CD4-positive, alpha-beta memory T cell (primary cell): ENCODE results near the gene DNAH6. TPM values are rescaled to one million over a fixed set of nuclear protein-coding genes. Genes with fewer than 3 reads are reported as not detected.
"Not testable (repeated sequence)": the region's sequence is repeated elsewhere in the genome, so short reads cannot be mapped to it uniquely, and the experiment has no call there.

ENCODE experiments used
- CTCF ChIA-PET: fragments of 350-600 bp; sonication (Branson Sonifier 250); formaldehyde crosslinking; loops from one replicate; lab custom pipeline; 2021; ENCODE audit warnings: inconsistent platforms; ENCODE audit not compliant: partially characterized antibody; lab: Charles Lee
- POLR2A ChIA-PET: fragments of 350-600 bp; sonication (Branson Sonifier 250); formaldehyde crosslinking; loops from one replicate; lab custom pipeline; 2021; ENCODE audit not compliant: partially characterized antibody; lab: Charles Lee
- DNase-seq, 5 donors: peaks; one replicate each; pipeline versions ENCODE4 v3.0.0 to v3.0.0-alpha.2; 2020 to 2022; ENCODE audit warnings: mixed read lengths in 1 of 5
- H3K27ac ChIP-seq: one replicate; pipeline ENCODE4 v1.7.0; 2013; ENCODE audit warnings: low read depth, low read length
- H3K27me3 ChIP-seq: 2 replicates; pipeline ENCODE4 v1.7.0; 2013; ENCODE audit warnings: mild to moderate bottlenecking, low read length, moderate library complexity; ENCODE audit not compliant: insufficient read depth
- H3K36me3 ChIP-seq: 2 replicates; pipeline ENCODE4 v1.7.0; 2013; ENCODE audit warnings: mild to moderate bottlenecking, low read length, moderate library complexity; ENCODE audit not compliant: insufficient read depth
- H3K4me1 ChIP-seq: 2 replicates; pipeline ENCODE4 v1.7.0; 2013; ENCODE audit warnings: mild to moderate bottlenecking, low read length, moderate library complexity; ENCODE audit not compliant: insufficient read depth
- H3K4me3 ChIP-seq, 2 donors: one replicate each; pipeline ENCODE4 v1.7.0; 2013; ENCODE audit warnings: low read length in 2 of 2, mild to moderate bottlenecking in 1 of 2
- H3K9me3 ChIP-seq, 2 donors: one replicate each; pipeline ENCODE4 v1.7.0; 2013; ENCODE audit warnings: low read length in 2 of 2, control low read depth in 1 of 2; ENCODE audit not compliant: control insufficient read depth in 1 of 2
- H3K27ac Mint-ChIP-seq, 7 donors: one replicate each; pipeline ENCODE4 v1.8.0; 2020 to 2021; ENCODE audit warnings: mixed read lengths in 7 of 7, mild to moderate bottlenecking in 6 of 7, inconsistent platforms in 3 of 7, moderate library complexity in 3 of 7
- H3K27me3 Mint-ChIP-seq, 2 donors: one replicate each; pipeline ENCODE4 v1.8.0; 2020 to 2021; ENCODE audit warnings: mixed read lengths in 2 of 2
- H3K36me3 Mint-ChIP-seq, 2 donors: one replicate each; pipeline ENCODE4 v1.8.0; 2020 to 2021; ENCODE audit warnings: mixed read lengths in 2 of 2, inconsistent platforms in 1 of 2, mild to moderate bottlenecking in 1 of 2
- H3K4me1 Mint-ChIP-seq, 4 donors: one replicate each; pipeline ENCODE4 v1.8.0; 2020 to 2021; ENCODE audit warnings: mixed read lengths in 4 of 4, mild to moderate bottlenecking in 1 of 4
- H3K4me3 Mint-ChIP-seq, 8 donors: one replicate each; pipeline ENCODE4 v1.8.0; 2020 to 2021; ENCODE audit warnings: mixed read lengths in 8 of 8, mild to moderate bottlenecking in 7 of 8, moderate library complexity in 6 of 8, inconsistent platforms in 3 of 8
- H3K9me3 Mint-ChIP-seq, 8 donors: one replicate each; pipeline ENCODE4 v1.8.0; 2020 to 2021; ENCODE audit warnings: mixed read lengths in 8 of 8, mild to moderate bottlenecking in 5 of 8, inconsistent platforms in 3 of 8, moderate library complexity in 1 of 8
- intact Hi-C: fragments of 100-400 bp; cut with micrococcal nuclease; formaldehyde crosslinking; loops from one replicate; pipeline ENCODE4 v1.15.1; 2023
- polyA plus RNA-seq, 2 donors: library from polyadenylated mRNA; unstranded; fragments of 300-500 nt; fragmentation: Illumina TruSeq; gene quantifications; one replicate each; pipeline ENCODE4 v1.2.3, GENCODE V29; 2021
- total RNA-seq, 2 experiments: library from RNA; stranded (reverse); gene quantifications; one replicate each; pipeline ENCODE4 v1.2.3, GENCODE V29; 2021

The DNAH6 gene
- total and polyA plus RNA-seq, 4 experiments from 2014 or later = 0.22 to 2.9 (median 1.2) TPM

GRCh38 chr2:84771251-84771650 is 255.0 kb downstream of the DNAH6 start:
- Histone ChIP-seq H3K4me3 (no peak overlapping the region), H3K27ac (no peak overlapping the region), H3K4me1 (peaks cover 7% of the 10 kb centered on the region), H3K27me3 (no peaks in the 10 kb centered on the region), H3K36me3 (no peaks in the 10 kb centered on the region), H3K9me3 (peaks cover 4 to 7% of the 10 kb centered on the region in 2 donors)
- intact Hi-C loops = no loop called here
- Mint-ChIP-seq H3K4me1 (peaks cover 5 to 19% (median 12%) of the 10 kb centered on the region in 4 donors), H3K36me3 (peaks cover 38 to 46% of the 10 kb centered on the region in 2 donors), H3K27me3 (no peaks in the 10 kb centered on the region), H3K9me3 (peaks cover 3 to 65% (median 53%) of the 10 kb centered on the region in 8 donors), H3K4me3 (no peak overlapping the region), H3K27ac (peak overlapping the region in 1 of 7 donors; percentile 43)
- DNase-seq = no peak
- POLR2A ChIA-PET = no interaction called here
- CTCF ChIA-PET = interaction anchor here (1.4 kb wide), 1 partner anchor 8 kb away, joined by 3 read pairs; no protein-coding TSS in a partner anchor

- peaks cover 3 to 72% (median 57%) of the 10 kb centered on the region in 8 donors for H3K9me3 Mint-ChIP-seq
- H3K4me3 Mint-ChIP-seq, POLR2A ChIA-PET, H3K9me3 ChIP-seq, DNase-seq, H3K27ac Mint-ChIP-seq, H3K27ac ChIP-seq, H3K27me3 Mint-ChIP-seq, H3K4me3 ChIP-seq, CTCF ChIA-PET, intact Hi-C loops, H3K36me3 ChIP-seq, H3K27me3 ChIP-seq: not testable (repeated sequence)
- peaks cover 38 to 46% of the 10 kb centered on the region in 2 donors for H3K36me3 Mint-ChIP-seq
- H3K4me1 ChIP-seq = peaks cover 13% of the 10 kb centered on the region
- H3K4me1 Mint-ChIP-seq = peaks cover 15 to 28% (median 23%) of the 10 kb centered on the region in 4 donors
Measured at GRCh38 chr2:84773562-84773961, 257.3 kb downstream of the DNAH6 start.

GRCh38 chr2:84776011-84776410 is 259.7 kb downstream of the DNAH6 start:
- POLR2A ChIA-PET = no interaction called here
- peaks cover 37% of the 10 kb centered on the region for H3K4me1 ChIP-seq
- Mint-ChIP-seq H3K27me3 (no peaks in the 10 kb centered on the region), H3K27ac (peak overlapping the region in 1 of 7 donors; percentile 37), H3K4me1 (peaks cover 39 to 52% (median 47%) of the 10 kb centered on the region in 4 donors), H3K9me3 (peaks cover 3 to 55% (median 48%) of the 10 kb centered on the region in 8 donors), H3K36me3 (peaks cover 34 to 37% of the 10 kb centered on the region in 2 donors), H3K4me3 (no peak overlapping the region)
- no peak overlapping the region for H3K4me3 ChIP-seq
- CTCF ChIA-PET = no interaction called here
- H3K36me3 ChIP-seq = no peaks in the 10 kb centered on the region
- no peaks in the 10 kb centered on the region for H3K27me3 ChIP-seq
- intact Hi-C loops = no loop called here
- peaks cover 4 to 7% of the 10 kb centered on the region in 2 donors for H3K9me3 ChIP-seq
- no peak for DNase-seq
- no peak overlapping the region for H3K27ac ChIP-seq

GRCh38 chr2:84778911-84779690 is 262.8 kb downstream of the DNAH6 start:
- H3K4me3 ChIP-seq = no peak overlapping the region

GRCh38 chr2:84779781-84780180 is 263.5 kb downstream of the DNAH6 start:
- POLR2A ChIA-PET = interaction anchor here (0.6 to 5.6 kb wide), 14 partner anchors 9 to 146 kb away, joined by 3 to 43 read pairs (median 4); partner anchors contain the start of genes TMSB10 and TRABD2A
- H3K27ac ChIP-seq = no peak overlapping the region

More at GRCh38 chr2:84778911-84779690, 262.8 kb downstream of the DNAH6 start:
- H3K27me3 Mint-ChIP-seq = no peaks in the 10 kb centered on the region
- H3K4me1 ChIP-seq = peaks cover 68% of the 10 kb centered on the region
- CTCF ChIA-PET = interaction anchor here (0.9 to 1.4 kb wide), 4 partner anchors 33 to 146 kb away, joined by 3 to 5 read pairs (median 4); no protein-coding TSS in a partner anchor
- no peaks in the 10 kb centered on the region for H3K27me3 ChIP-seq
- peaks cover 17 to 21% of the 10 kb centered on the region in 2 donors for H3K36me3 Mint-ChIP-seq
- no peaks in the 10 kb centered on the region for H3K36me3 ChIP-seq
- H3K4me1 Mint-ChIP-seq = peaks cover 66 to 83% (median 78%) of the 10 kb centered on the region in 4 donors
- peak overlapping the region; percentile 21 to 96 (median 84) for H3K27ac Mint-ChIP-seq
- POLR2A ChIA-PET = interaction anchor here (0.6 to 5.6 kb wide), 13 partner anchors 10 to 147 kb away, joined by 3 to 43 read pairs (median 4); partner anchors contain the start of genes TMSB10 and TRABD2A
- H3K9me3 ChIP-seq = peaks cover 0 to 7% of the 10 kb centered on the region in 2 donors
- peak overlapping the region; percentile 27 for H3K27ac ChIP-seq
- H3K9me3 Mint-ChIP-seq = peaks cover 3 to 32% (median 22%) of the 10 kb centered on the region in 8 donors
- peak in 4 of 5 donors; percentile 42 to 61 (median 52) for DNase-seq
- H3K4me3 Mint-ChIP-seq = peak overlapping the region; percentile 2 to 78 (median 58)
- intact Hi-C loops = no loop called here

GRCh38 chr2:84781942-84782716 is 265.8 kb downstream of the DNAH6 start:
- ChIA-PET CTCF (interaction anchor here (1.0 to 3.9 kb wide), 10 partner anchors 17 to 144 kb away, joined by 3 to 21 read pairs (median 6); no protein-coding TSS in a partner anchor), POLR2A (interaction anchor here (0.6 to 5.6 kb wide), 26 partner anchors 10 to 189 kb away, joined by 3 to 121 read pairs (median 6); partner anchors contain the start of genes KCMF1, TMSB10 and TRABD2A)
- peaks cover 80% of the 10 kb centered on the region for H3K4me1 ChIP-seq

More at GRCh38 chr2:84779781-84780180, 263.5 kb downstream of the DNAH6 start:
- peak overlapping the region; percentile 56 to 96 (median 84) for H3K27ac Mint-ChIP-seq
- peaks cover 12 to 18% of the 10 kb centered on the region in 2 donors for H3K36me3 Mint-ChIP-seq
- peak overlapping the region in 6 of 8 donors; percentile 41 to 78 (median 64) for H3K4me3 Mint-ChIP-seq
- intact Hi-C loops = loop anchor here (10.0 kb wide), 1 partner anchor 265 kb away; the partner anchor contains the start of gene DNAH6
- H3K9me3 Mint-ChIP-seq = peaks cover 0 to 25% (median 16%) of the 10 kb centered on the region in 8 donors
- DNase-seq = no peak
- CTCF ChIA-PET = interaction anchor here (0.9 to 1.4 kb wide), 4 partner anchors 34 to 145 kb away, joined by 3 to 5 read pairs (median 4); no protein-coding TSS in a partner anchor
- Histone ChIP-seq H3K4me1 (peaks cover 75% of the 10 kb centered on the region), H3K4me3 (no peak overlapping the region), H3K9me3 (peaks cover 0 to under 1% of the 10 kb centered on the region in 2 donors), H3K27me3 (no peaks in the 10 kb centered on the region), H3K36me3 (no peaks in the 10 kb centered on the region)
- no peaks in the 10 kb centered on the region for H3K27me3 Mint-ChIP-seq
- H3K4me1 Mint-ChIP-seq = peaks cover 72 to 90% (median 84%) of the 10 kb centered on the region in 4 donors

More at GRCh38 chr2:84781942-84782716, 265.8 kb downstream of the DNAH6 start:
- H3K27ac Mint-ChIP-seq = peak overlapping the region; percentile 84 to 96 (median 93)
- no peaks in the 10 kb centered on the region for H3K36me3 ChIP-seq
- H3K9me3 Mint-ChIP-seq = peaks cover 0 to 6% (median 4%) of the 10 kb centered on the region in 8 donors
- intact Hi-C loops = loop anchor here (1.0 to 10.0 kb wide), 6 partner anchors 41 to 267 kb away; partner anchors contain the start of genes DNAH6 and KCMF1
- peak overlapping the region; percentile 53 for H3K27ac ChIP-seq
- peaks cover 3 to 7% of the 10 kb centered on the region in 2 donors for H3K36me3 Mint-ChIP-seq
- H3K27me3 ChIP-seq = no peaks in the 10 kb centered on the region
- no peaks in the 10 kb centered on the region for H3K9me3 ChIP-seq
- H3K4me3 ChIP-seq = peak overlapping the region; percentile 6 to 23
- peak overlapping the region; percentile 52 to 84 (median 74) for H3K4me3 Mint-ChIP-seq
- H3K4me1 Mint-ChIP-seq = peaks cover 80 to 93% (median 84%) of the 10 kb centered on the region in 4 donors
- DNase-seq = peak; percentile 59 to 84 (median 71)
- no peaks in the 10 kb centered on the region for H3K27me3 Mint-ChIP-seq
